Skeletal muscle cell (primary cell): Measurements from ENCODE around the gene FAM151B.
"Not testable (repeated sequence)": the region's sequence is repeated elsewhere in the genome, so short reads cannot be mapped to it uniquely, and the experiment has no call there.

Experiments
- DNase-seq: peaks from one replicate; pipeline ENCODE4 v3.0.0-alpha.2; 2010; ENCODE audit warnings: low read depth
- H3K4me3 ChIP-seq: 2 replicates; pipeline ENCODE4 v1.5.1; 2011; ENCODE audit warnings: low read depth, mild to moderate bottlenecking, control low read depth, low read length, moderate library complexity

The FAM151B gene

DNA sequence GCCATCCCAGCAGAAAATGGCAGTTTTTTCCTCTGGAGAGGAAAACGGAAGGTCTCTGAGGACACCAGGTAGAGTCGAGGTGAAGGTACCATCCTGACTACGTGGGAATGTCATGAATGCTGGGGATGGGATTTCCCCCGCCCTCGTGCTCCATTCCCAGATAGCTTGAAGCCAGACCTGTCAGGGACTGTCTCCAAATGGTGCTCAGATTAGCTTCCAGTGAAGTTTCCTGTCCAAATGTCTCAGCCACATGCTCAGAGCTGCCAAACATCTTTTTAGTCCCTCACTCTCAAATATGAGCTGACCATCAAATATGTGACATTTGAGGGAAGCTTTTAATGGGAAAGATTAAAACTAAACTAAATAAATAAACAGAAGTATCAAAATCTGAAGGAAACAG, 89.8 kb downstream of the FAM151B start:
- H3K4me3 ChIP-seq = no peak overlapping the region
- DNase-seq = no peak

DNA sequence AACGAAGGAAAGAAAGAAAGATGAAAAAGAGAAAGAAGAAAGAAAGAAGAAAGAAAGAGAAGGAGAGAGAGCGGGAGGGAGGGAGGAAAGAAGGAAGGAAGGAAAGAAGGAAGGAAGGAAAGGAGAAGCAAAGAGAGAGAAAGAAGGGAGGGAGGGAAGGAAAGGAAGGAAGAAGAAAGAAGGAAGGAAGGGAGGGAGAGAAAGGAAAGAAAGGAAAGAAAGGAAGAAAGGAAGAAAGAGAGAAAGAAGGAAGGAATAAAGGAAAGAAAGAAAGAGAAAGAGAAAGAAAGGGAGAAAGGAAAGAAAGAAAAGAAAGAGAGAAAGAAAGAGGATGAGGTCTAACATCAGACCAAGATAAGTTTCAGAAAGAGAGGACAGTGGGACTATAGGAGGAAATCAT, 91.2 kb downstream of the FAM151B start:
- H3K4me3 ChIP-seq = no peak overlapping the region
- no peak for DNase-seq

DNA sequence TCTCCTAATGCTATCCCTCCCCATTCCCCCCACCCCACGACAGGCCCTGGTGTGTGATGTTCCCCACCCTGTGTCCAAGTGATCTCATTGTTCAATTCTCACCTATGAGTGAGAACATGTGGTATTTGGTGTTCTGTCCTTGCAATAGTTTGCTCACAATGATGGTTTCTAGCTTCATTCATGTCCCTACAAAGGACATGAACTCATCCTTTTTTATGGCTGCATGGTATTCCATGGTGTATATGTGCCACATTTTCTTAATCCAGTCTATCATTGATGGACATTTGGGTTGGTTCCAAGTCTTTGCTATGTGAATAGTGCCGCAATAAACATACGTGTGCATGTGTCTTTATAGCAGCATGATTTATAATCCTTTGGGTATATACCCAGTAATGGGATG, 92.4 kb downstream of the FAM151B start:
- not testable (repeated sequence) for H3K4me3 ChIP-seq, DNase-seq

DNA sequence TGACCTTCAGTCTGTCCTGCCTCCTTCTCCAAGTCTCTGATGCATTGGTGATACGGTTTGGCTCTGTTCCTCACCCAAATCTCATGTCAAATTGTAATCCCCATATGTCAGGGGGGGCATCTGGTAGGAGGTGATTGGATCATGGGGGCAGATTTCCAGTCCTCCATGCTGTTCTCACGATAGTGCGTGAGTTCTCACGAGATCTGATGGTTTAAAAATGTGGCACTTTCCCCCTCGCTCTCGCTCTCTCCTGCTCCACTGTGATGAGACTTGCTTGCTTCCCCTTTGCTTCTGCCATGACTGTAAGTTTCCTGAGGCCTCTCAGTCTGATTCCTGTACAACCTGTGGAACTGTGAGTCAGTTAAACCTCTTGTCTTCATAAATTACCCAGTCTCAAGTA, 96.9 kb downstream of the FAM151B start:
- no peak overlapping the region for H3K4me3 ChIP-seq

DNA sequence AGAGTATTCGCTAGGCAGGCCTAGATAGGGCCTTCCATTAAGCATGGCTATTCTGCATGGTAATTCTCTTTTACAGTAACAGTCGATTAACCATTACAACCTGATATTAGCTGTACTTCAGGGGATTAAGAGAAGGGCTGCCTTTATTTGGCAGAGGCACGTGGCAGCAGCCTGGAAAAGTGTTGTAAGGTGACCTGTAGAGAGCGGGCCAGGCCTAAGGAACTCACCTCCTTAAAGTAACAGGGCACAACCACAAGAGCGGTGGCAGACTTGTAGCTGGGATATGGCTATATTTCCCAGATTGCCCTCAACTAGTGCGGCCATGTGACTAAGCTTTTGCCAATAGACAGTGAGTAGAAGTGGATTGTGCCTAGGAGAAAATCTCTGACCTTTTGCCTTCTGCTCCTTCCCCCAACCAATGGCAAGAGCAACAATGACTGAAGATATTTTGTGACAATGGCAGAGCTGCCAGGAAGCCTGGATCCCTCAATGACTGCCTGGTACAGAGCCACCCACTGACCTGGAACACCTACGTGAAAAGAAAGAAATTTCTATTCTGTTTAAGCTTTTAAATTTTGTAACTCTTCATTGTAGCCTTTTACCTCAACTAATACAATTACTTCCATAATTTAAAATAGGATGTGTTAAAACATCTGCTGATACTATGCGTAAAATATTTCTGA, 101.1 kb downstream of the FAM151B start:
- no peak overlapping the region for H3K4me3 ChIP-seq
- DNase-seq = no peak

More for the DNA sequence above, 96.9 kb downstream of the FAM151B start:
- DNase-seq = no peak

DNA sequence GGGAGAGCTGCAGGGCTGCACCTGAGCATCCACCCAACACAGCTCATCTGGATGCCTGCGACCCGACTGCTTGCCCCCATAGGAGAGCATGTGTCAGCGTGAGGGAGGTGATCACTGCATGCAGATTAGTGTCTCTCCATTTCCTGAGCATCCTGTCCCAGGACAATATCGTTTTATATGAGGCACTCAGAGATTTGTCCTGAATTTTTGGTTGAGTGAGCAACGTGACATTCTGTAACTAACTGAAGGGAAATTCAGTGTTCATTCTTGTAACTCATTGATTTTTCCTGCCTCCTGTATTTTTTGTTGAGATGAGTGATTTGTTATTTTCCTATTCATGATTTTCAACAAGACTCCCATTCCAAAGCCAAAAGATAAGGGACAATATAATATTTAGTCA, 102.9 kb downstream of the FAM151B start:
- H3K4me3 ChIP-seq = no peak overlapping the region
- no peak for DNase-seq

DNA sequence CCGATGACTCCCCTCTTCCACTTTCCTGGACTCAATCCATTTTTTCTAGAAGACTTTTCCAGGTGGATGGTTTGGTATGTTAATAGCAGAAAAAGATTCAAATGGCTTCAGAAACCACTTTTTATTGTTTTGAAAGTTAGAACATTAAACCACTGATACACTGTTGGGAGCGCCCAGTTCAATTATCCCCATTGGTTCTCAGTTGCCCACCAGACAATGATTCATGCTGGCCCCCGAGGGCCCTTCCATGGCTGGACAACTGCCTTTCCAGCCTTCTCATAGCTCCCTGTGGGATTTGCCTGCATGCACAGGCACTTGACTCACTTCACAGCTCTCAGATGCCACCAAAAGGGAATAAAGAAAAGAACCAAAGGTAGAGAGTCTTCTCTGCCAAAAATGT, 103.5 kb downstream of the FAM151B start:
- no peak for DNase-seq
- no peak overlapping the region for H3K4me3 ChIP-seq

DNA sequence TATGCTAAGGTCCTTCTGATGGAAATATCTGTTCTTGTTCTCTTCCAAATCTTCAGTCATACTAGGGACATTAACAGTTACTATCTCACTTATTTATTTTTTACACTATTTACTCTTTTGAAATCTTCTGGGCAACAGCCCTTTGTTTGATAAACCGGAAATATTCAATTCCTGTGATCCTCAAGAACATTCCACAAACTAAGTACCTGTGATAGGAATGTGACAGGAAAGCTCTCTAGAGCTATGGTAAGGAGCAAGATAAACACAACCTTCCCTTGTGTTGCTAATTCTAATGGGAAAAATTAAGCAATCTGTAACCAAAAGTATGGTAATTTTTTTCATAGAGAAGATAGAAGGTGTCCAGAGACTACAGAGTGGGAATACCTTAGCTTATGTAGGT, 104.2 kb downstream of the FAM151B start:
- H3K4me3 ChIP-seq = no peak overlapping the region
- DNase-seq = no peak
